GM23248 (cell line): ENCODE results near the gene CHRNA4. TPM values are rescaled to one million over a fixed set of nuclear protein-coding genes. Genes with fewer than 3 reads are reported as not detected.

Source experiments
- DNase-seq: peaks from one replicate; pipeline ENCODE4 v3.0.0-alpha.2; 2015
- H2AFZ ChIP-seq: fragments of 200-600 bp; sonication (generic); 2 replicates; pipeline ENCODE4 v1.6.1; 2016; ENCODE audit warnings: antibody characterized with exemption
- H3F3A ChIP-seq: fragments of 200-600 bp; sonication (generic); 2 replicates; pipeline ENCODE4 v1.6.1; 2016; ENCODE audit warnings: mild to moderate bottlenecking, antibody characterized with exemption, mixed run types; ENCODE audit not compliant: insufficient read depth
- H3K27ac ChIP-seq: fragments of 200-600 bp; sonication (generic); 2 replicates; pipeline ENCODE4 v1.5.1; 2016; ENCODE audit warnings: mild to moderate bottlenecking
- H3K27me3 ChIP-seq: fragments of 200-600 bp; sonication (generic); replicated peaks from 2 replicates; pipeline ENCODE4 v1.6.1; 2016; ENCODE audit warnings: mild to moderate bottlenecking; ENCODE audit not compliant: insufficient read depth
- H3K36me3 ChIP-seq: fragments of 200-600 bp; sonication (generic); 2 replicates; pipeline ENCODE4 v1.6.1; 2016; ENCODE audit warnings: low read depth, mild to moderate bottlenecking
- H3K4me1 ChIP-seq: fragments of 200-600 bp; sonication (generic); 2 replicates; pipeline ENCODE4 v1.6.1; 2016; ENCODE audit warnings: mild to moderate bottlenecking; ENCODE audit not compliant: insufficient read depth
- H3K4me2 ChIP-seq: fragments of 200-600 bp; sonication (generic); one replicate; pipeline ENCODE4 v1.6.1; 2016; ENCODE audit warnings: mild to moderate bottlenecking; ENCODE audit not compliant: unreplicated experiment
- H3K4me3 ChIP-seq: fragments of 200-600 bp; sonication (generic); 2 replicates; pipeline ENCODE4 v1.5.1; 2016; ENCODE audit warnings: mild to moderate bottlenecking
- H3K79me2 ChIP-seq: fragments of 200-600 bp; sonication (generic); 2 replicates; pipeline ENCODE4 v1.6.1; 2016; ENCODE audit warnings: mild to moderate bottlenecking; ENCODE audit not compliant: insufficient read depth
- H3K9ac ChIP-seq: fragments of 200-600 bp; sonication (generic); 2 replicates; pipeline ENCODE4 v1.6.1; 2016; ENCODE audit warnings: mild to moderate bottlenecking
- H3K9me2 ChIP-seq: fragments of 200-600 bp; sonication (generic); 2 replicates; pipeline ENCODE4 v1.6.1; 2016; ENCODE audit warnings: mixed run types, mild to moderate bottlenecking, moderate library complexity; ENCODE audit not compliant: insufficient read depth
- H3K9me3 ChIP-seq: fragments of 200-600 bp; sonication (generic); one replicate; pipeline ENCODE4 v1.6.1; 2017; ENCODE audit warnings: low read depth
- H4K20me1 ChIP-seq: fragments of 200-600 bp; sonication (generic); 2 replicates; pipeline ENCODE4 v1.6.0; 2016; ENCODE audit not compliant: insufficient read depth
- EZH2 ChIP-seq: fragments of 200-600 bp; sonication (generic); IDR thresholded peaks from 2 replicates; pipeline ENCODE4 v1.6.1; 2018; ENCODE audit warnings: antibody characterized with exemption, mild to moderate bottlenecking; ENCODE audit not compliant: insufficient read depth, poor library complexity, severe bottlenecking
- EZH2phosphoT487 ChIP-seq: fragments of 200-600 bp; sonication (generic); IDR thresholded peaks from 2 replicates; pipeline ENCODE4 v1.6.1; 2018; ENCODE audit warnings: antibody characterized with exemption, moderate library complexity, mild to moderate bottlenecking, low read depth; ENCODE audit not compliant: insufficient read depth
- WGBS, 2 experiments: methylation state at CpG; one replicate each; pipeline ENCODE4 v1.1.6; 2015 to 2017; ENCODE audit warnings: low lambda C conversion rate in 2 of 2, low coverage in 1 of 2; ENCODE audit errors: missing lambda C conversion rate in 2 of 2; 5-methylcytosine and 5-hydroxymethylcytosine counted together
- in situ Hi-C: fragments of 300-500 bp; cut with MboI; formaldehyde crosslinking; loops from 2 replicates; pipeline ENCODE4 v1.15.0; 2020
- polyA plus RNA-seq: library from polyadenylated mRNA; unstranded; fragments of >200 nt; fragmentation: Nextera tagmentation; extraction: Ambion mirVana; gene quantifications from 2 replicates; pipeline ENCODE4 v1.2.1, GENCODE V29; 2016
- total RNA-seq: library from RNA; depleted of rRNA; stranded (reverse); fragments of >200 nt; shearing (Covaris generic); gene quantifications from 2 replicates; pipeline ENCODE4 v1.2.3, GENCODE V29; 2014

The CHRNA4 gene
- total and polyA plus RNA-seq, 2 experiments from 2014 or later = not detected

- no peak for TF ChIP-seq EZH2
- TF ChIP-seq EZH2phosphoT487 = no peak
- Histone ChIP-seq H3K9me3 (no peaks in the 10 kb centered on the region), H3F3A (no peaks in the 10 kb centered on the region), H3K27ac (no peak overlapping the region), H4K20me1 (no peaks in the 10 kb centered on the region), H3K9me2 (no peaks in the 10 kb centered on the region), H3K27me3 (peaks cover under 1% of the 10 kb centered on the region; the same call in 1 of the 2 replicates), H2AFZ (no peak overlapping the region), H3K4me2 (no peak overlapping the region), H3K79me2 (no peaks in the 10 kb centered on the region), H3K4me1 (no peaks in the 10 kb centered on the region), H3K36me3 (no peaks in the 10 kb centered on the region), H3K4me3 (no peak overlapping the region), H3K9ac (no peak overlapping the region)
- WGBS, 2 experiments = 51 to 60% methylated on average over 12 to 22 of the region's 22 CpGs
- in situ Hi-C loops = no loop called here
- DNase-seq = no peak
Measured at GRCh38 chr20:63365601-63366389, 4.6 kb upstream of the CHRNA4 start.

GRCh38 chr20:63364801-63365585 lies 3.8 kb upstream of the CHRNA4 start:
- Histone ChIP-seq H3K4me3 (no peak overlapping the region), H4K20me1 (no peaks in the 10 kb centered on the region), H3K36me3 (no peaks in the 10 kb centered on the region), H3K9me3 (no peaks in the 10 kb centered on the region), H3K79me2 (no peaks in the 10 kb centered on the region), H2AFZ (no peak overlapping the region), H3K4me1 (no peaks in the 10 kb centered on the region), H3F3A (no peaks in the 10 kb centered on the region), H3K27me3 (peaks cover 3% of the 10 kb centered on the region), H3K4me2 (no peak overlapping the region), H3K9ac (no peak overlapping the region), H3K27ac (no peak overlapping the region), H3K9me2 (no peaks in the 10 kb centered on the region)
- TF ChIP-seq EZH2phosphoT487 = no peak
- TF ChIP-seq EZH2 = no peak
- 58 to 60% methylated on average over 11 to 19 of the region's 20 CpGs for WGBS, 2 experiments
- no peak for DNase-seq
- in situ Hi-C loops = no loop called here

- TF ChIP-seq EZH2 (no peak), EZH2phosphoT487 (no peak)
- Histone ChIP-seq H3K4me1 (no peaks in the 10 kb centered on the region), H3K4me2 (no peak overlapping the region), H3K27ac (no peak overlapping the region), H3K9me2 (no peaks in the 10 kb centered on the region), H3K9ac (no peak overlapping the region), H3K36me3 (no peaks in the 10 kb centered on the region), H3K9me3 (no peaks in the 10 kb centered on the region), H2AFZ (no peak overlapping the region), H3F3A (no peaks in the 10 kb centered on the region), H3K79me2 (no peaks in the 10 kb centered on the region), H3K4me3 (no peak overlapping the region), H4K20me1 (no peaks in the 10 kb centered on the region), H3K27me3 (peaks cover 4% of the 10 kb centered on the region)
- WGBS, 2 experiments = 58 to 63% methylated on average over 19 of the region's 19 CpGs
- DNase-seq = no peak
- in situ Hi-C loops = no loop called here
Measured at GRCh38 chr20:63363981-63364561, 2.9 kb upstream of the CHRNA4 start.
